NCI-H2107 (cell line): Measurements from ENCODE around the gene ROCK2.
"Not testable (repeated sequence)": the region's sequence is repeated elsewhere in the genome, so short reads cannot be mapped to it uniquely, and the experiment has no call there.

Experiments used
- DNase-seq: peaks from one replicate; lab custom pipeline; 2025; lab: John Stamatoyannopoulos, UW

Gene ROCK2

DNA sequence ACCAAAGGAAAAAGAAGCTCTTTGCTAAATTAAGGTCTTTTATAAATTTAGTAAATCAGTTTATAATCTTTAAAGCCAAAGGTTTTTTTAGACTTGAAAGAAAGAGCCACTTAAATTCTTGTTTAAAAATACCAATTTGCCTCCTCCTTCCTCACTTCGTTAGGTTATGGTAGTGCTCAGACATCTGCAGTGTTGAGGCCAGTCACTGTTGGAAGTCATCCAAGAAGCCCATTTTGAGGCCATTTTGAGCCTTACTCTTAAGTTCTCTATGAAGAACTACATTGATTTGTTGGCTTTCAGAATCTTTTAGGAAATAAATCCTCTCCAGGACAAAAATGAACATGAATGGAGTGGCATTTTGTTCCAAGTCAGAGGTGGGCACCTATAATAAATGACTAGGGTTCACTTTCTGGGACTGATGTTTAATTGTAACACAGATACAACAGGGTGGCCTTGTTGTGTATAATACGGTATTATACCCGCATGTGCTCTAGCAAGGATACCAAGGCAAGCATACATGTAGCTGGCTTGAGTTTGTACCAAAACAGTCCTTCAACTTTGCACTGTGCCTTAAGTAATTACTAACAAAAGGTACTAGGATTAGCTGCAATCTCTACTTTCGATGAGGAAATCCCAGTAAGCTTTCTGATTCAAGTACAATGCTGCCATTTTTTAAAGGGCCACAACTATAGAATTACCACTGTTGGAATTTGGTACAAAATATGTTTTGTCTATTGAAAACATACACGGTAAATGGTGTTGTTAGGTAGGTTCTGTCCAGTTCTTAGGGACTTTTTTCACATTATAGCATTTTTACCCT is 166.4 kb downstream of the ROCK2 start:
- peak; percentile 2 for DNase-seq

DNA sequence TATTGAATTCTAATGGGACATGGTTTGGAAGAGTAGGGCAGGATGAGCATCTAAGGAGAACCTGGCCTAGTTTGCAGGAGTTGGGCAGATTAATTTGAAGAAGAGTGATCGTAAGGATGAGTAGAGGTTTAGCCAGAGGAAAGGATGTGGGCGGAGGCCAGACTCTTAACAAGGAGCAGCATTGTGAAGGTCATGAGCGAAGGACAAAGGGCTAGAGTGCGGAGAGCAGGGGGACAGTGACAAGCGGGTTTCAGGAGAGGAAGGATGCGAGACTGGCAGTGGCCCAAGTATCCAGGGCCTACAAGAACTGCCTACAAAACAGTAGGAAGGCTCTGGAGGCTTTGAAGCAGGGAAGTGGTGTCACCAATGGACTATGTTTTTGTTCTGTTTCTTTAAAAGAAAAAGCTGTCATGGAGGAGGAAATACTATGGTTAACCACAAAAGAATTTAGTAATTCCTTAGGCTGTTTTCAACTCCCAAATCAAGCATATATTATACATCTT is 169.1 kb downstream of the ROCK2 start:
- DNase-seq: no peak

DNA sequence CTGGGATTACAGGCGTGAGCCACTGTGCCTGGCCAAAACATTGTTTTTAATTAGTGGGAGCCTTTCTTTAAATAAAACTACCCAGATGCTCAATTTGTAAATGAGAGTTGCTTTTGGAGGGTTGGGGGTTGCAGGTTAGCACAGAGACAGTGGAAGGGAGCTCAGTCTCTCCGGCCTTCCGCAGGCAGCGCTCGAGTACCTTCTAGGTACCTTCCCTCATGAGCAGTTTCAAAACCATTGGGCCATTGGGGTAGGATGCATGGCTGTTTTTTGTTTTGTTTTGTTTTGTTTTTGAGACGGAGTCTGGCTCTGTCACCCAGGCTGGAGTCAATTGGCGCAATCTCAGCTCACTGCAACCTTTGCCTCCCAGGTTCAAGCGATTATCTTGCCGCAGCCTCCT is 170.2 kb downstream of the ROCK2 start:
- DNase-seq: no peak

DNA sequence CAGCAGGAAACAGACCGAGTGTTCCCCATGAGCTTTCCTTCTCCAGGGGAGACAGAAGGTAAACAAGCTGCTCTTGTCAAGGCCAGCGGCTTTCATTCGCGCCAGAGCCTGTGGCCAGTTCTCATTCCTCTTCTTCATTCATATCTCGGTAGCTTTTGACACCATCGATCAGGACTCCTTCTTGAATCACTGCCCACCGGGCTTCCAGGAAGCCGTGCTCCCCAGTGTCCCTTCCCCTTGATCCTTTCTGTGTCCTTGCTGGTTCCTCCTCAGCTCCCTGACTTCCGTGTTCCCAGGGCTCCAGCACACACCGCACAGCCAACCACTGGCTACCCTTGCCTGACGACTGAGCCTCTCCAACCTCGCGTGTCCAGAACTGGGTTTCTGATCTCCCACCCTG is 175.1 kb downstream of the ROCK2 start:
- DNase-seq: no peak

DNA sequence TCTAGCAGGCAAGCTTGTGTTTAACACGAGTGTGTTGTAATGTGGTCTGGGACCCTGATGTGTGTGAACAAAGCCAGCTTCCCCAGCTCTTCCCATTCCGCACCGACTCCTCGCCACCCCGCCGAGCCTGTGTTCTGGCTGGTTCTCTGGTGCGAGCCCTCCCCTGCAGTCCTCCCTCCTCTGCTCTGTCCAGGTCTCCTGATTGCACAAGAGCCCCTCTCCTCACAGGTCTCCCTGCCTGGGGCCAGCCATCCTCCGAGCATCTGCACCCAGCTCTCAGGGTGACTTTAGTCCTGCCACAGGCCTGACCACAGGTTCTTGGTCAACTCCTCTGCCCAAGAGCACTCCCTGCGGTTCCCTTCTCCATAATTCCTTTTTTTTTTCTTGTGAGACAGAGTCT is 175.9 kb downstream of the ROCK2 start:
- no peak for DNase-seq

DNA sequence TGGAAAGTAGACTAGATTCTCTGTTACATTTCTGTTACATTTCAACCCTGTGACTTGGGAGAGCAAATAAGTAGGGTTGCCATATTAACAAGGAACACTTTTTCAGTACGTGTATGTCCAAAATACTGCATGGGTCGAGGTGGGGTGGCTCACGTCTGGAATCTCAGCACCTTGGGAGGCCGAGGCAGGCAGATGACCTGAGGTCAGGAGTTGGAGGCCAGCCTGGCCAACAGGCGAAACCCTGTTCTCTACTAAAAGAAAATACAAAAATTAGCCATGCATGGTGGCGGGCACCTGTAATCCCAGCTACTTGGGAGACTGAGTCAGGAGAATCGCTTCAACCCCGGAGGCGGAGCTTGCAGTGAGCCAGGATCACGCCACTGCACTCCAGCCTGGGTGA is 178.0 kb downstream of the ROCK2 start:
- no peak for DNase-seq

DNA sequence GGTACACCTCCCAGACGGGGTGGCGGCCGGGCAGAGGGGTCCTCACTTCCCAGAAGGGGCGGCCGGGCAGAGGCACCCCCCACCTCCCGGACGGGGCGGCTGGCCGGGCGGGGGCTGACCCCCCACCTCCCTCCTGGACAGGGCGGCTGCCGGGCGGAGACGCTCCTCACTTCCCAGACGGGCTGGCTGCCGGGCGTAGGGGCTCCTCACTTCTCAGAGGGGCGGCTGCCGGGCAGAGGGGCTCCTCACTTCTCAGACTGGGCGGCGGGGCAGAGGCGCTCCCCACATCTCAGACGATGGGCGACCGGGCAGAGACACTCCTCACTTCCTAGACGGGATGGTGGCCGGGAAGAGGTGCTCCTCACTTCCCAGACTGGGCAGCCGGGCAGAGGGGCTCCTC is 179.4 kb downstream of the ROCK2 start:
- DNase-seq: not testable (repeated sequence)

DNA sequence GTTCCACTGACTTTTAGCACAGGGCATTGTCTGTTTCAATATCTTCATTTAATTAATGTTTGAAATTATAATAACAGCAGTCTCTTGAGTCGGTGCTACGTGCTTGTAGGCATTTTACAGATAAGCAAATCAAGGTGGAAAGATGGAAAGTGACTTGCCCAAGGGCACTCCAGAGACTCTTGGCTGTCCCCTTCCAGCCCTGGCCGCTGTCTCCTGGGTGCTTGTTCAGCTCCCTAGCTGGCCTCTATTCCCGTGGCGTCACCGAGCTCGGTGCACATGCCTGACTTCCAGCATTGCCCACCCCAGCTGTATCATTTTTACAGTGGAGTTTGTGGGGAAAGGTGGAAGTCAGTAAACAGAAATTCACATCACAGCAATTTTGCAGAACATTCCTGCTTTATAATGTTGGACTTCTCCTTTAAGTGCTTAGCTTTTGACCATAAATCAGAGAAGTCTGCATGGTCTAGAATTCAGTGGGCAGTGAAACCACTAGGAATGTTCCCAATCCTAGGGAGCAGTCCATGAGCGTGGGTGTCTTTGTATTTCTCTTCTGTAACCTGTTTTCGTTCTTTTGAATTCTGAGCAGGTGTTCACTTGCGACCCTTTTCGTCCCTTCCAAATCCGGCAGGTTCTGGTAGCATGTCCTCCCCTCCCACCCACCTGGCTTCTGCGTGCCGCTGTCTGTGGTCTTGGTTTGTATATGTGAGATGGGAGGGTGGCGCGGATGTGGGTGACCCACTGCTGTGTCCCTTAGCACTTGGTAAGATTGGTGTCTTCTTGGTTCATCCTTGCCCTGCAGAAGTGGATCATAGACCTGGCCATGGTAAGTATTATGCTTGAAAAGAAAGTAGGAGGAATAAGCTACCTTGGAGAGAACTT is 180.8 kb downstream of the ROCK2 start:
- no peak for DNase-seq

DNA sequence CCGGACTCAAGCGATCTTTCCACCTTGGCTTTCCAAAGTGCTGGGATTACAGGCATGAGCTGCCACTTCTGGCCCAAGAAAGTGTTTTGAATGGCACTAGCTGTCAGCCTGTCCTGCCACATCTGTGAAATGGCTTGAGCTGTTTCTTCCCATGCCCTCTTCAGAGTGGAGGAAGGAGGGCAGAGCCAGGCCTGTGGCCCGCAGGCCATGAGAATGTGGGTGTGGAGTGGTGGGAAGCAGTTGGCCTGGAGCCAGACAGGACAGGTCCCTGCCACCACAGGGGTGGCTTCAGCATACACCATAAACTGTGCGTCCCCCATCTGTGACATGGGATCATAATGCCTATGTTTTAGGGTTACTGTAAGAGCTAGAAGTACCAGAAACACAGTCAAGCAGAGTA is 182.7 kb downstream of the ROCK2 start:
- no peak for DNase-seq

DNA sequence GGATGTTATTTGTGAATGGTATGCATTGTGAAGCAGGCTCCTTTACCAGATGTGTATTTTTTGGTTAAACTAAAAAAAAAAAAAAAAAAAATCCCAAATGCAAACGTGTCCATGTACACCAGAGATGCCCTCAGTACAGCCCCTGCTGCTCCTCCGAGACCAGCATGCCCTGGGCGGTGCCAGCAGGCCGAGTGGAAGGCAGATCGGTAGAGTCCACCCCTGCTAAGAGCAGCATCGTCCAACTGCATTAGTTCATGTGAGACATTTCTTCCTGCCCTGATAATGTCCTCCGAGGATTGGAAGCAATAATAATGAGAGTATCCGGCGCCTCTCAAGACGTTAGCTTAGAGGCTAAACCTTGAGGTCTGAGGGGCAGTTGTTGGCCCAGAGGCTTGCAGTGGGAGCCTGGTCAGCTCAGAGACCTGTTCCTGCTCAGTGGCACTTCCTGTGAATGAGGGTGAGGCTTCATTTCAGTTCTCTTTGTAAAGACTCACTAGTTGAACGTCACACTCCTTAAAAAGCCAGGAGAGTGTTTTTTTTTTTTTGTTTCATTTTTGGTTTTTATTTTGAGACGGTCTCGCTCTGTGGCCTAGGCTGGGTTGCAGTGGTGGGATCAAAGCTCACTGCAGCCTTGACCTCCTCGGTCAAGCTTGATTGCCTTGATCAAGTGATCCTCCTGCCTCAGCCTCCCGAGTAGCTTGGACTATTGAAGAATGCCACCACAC is 183.5 kb downstream of the ROCK2 start:
- DNase-seq: no peak

DNA sequence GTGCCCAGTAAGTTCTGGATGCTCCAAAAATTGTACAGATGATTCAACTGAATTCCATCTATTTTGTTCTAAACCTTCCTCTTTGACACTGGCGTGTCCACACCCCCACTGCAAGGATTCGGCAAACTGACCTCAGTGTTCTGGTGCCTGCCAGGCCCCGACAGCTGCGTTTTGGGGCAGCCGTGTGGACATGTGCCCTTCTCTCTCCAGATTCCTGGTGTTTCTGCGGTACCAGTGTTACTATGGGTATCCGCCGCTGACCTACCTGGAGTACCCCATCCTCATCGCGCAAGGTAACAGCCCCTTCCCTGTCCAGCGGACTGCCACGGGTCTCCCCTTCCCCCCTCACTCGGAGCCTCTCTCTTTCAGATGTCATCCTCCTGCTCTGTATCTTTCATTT is 184.2 kb downstream of the ROCK2 start:
- DNase-seq: no peak

DNA sequence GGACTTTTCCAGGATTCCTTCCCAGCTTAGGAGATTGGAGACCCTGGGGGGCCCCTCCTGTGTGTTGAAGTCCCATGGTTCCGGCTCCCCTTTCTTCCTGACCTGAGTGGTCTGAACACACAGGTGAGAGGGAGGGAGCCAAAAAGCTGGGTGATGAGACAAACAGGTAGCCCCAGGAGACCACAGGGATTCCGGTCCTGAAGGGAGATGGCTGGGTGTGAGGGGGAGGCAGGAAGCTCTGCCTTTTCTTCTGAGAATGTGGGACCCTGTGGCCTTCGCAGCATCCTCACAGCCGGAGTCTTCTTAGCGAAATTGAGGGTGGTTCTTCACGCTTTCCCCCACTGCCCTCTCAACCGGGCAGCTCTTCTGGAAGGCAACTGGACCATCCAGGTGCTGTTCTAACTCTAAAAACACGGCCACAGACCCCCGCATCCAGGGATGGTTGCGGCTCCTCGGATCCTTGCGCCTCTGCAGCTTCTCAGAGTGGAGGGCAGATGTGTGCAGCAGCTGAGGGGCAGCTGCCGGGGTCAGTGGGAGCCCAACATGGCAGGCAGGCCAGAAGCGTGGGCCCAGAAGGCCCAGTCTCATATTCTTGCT is 184.8 kb downstream of the ROCK2 start:
- DNase-seq: no peak

DNA sequence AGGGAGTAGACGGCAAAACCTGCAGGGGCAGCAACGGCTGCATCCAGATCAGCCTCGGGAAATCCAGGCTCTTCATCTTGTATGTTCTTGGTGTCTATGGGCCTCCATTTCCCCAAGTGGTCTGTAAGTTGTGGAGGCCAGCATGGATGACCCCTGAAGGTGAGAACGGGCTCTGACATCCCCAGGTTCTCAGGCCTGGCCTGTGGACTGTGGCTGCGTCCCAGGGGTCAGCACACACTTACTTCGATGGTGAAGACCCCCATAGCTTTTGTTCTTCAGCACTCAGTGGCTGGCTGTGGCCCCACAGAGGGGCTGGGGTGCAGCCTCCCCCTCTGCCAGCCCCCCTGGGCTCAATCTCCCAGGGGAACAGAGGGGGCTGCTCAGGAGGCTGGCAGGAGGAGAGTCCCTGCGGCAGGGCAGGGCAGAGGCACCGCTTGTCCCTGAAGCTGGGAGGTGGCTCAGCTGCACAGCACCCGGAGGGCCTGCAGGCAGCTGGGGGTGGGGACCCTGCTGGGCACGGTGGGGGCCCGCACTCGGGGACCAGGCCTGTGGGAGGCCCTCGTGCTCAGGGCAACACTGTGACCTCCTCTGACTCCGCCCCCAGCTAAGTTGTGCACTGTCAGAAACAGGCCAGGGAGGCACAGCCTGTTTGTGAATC is 185.4 kb downstream of the ROCK2 start:
- no peak for DNase-seq

DNA sequence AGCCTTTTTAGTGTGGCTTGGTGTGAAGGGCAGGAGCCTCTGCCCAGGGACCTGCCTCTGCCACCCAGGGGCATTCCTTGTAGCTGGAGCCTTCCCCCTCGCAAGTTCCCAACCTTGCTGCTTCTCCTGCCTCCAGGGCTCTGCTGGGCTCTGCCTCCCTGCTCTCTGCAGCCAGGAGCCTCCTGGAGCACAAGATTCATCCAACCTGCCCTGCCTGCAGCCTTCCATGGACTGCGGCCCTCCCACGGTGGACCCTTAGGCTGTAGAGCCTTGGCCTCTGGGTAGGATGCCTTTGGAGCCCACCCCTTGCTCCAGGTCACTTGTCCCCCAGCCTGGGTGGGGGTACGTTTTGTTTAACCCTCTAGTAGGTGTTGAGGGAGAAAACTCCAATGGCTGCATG is 186.7 kb downstream of the ROCK2 start:
- no peak for DNase-seq

DNA sequence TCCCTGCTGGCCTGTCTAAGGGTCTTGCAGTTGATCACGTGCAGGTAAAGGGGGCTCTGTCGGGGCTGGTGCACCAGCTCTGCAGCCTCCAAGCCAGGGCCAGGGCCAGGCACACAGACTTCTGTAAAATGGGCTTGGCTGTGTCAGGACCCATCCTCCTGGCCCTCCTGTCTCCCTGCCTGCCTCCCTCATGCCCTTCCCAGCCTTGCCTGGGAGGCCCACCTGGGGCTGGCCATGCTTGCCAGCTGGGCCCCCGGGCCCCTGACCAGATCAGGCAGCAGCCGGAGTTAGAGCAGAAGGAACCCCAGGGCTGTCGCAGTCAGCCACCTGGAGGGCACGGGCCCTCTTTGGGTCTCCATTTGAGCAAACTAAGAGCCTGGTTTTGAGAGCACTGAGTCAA is 187.1 kb downstream of the ROCK2 start:
- DNase-seq: no peak

DNA sequence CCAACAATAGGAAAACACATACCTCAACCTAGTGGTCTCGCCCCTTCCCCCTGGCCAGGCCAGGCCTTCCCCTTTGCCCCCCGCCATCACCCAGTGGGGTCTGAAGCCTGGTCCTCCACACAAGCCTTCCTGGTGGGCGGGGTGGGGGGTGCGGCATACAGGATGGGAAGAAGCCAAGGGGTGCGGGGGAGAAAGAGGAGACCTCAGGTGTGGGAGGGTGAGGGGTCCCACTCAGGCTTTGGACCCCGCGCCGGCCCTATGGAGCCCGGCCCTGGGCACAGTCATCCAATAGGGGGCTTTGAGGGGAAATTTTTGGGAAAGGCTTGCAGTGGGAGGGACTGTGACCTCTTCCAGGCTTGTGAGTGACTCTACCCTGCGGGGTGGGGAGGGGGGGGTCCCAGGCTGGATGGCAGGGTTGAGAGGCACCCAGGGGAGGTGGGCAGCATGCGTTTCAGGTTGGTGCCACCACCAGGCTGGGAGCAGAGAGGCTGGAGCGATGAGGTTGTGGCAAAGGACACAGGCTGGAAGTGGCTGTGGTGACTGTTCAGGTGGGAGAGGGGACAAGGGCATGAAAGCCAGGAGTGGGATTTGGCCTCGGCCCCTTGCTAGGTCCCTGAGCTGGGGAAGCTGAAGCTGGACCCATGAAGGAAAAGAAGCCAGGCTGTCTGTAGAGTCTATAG is 187.9 kb downstream of the ROCK2 start:
- DNase-seq: no peak

DNA sequence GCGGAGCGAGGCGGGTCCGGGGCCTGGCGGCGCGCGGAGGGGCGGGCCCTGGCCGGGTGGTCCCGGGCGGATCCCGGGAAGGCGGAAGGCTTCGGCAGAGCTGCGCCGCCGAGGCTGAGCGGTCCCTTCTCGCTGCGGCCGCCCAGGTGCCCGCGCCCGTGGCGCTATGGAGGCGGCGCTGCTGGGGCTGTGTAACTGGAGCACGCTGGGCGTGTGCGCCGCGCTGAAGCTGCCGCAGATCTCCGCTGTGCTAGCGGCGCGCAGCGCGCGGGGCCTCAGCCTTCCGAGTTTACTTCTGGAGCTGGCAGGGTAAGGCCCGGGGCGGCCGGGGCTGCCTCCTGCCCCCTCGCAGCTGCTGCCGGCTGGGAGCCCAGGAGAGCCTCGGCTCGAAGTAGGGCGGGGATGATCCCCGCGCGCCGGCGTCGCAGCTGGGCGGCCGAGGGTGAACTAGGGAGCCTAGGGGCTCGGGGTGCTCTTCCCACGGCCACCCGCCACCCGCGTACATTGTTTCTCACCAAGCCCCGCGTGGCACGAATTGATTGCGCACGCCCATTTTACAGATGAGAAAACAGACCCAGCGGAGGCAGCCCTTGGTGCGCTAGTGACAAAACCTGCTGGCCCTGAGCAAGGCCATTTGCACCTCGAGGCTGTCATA is 188.9 kb downstream of the ROCK2 start, which contains the start of gene SLC66A3:
SLC66A3 (plus strand) TSS at position 87 of the 655 bp plus-strand sequence; CDS start at position 167, 80 bp downstream.
- DNase-seq: peak; percentile 87

DNA sequence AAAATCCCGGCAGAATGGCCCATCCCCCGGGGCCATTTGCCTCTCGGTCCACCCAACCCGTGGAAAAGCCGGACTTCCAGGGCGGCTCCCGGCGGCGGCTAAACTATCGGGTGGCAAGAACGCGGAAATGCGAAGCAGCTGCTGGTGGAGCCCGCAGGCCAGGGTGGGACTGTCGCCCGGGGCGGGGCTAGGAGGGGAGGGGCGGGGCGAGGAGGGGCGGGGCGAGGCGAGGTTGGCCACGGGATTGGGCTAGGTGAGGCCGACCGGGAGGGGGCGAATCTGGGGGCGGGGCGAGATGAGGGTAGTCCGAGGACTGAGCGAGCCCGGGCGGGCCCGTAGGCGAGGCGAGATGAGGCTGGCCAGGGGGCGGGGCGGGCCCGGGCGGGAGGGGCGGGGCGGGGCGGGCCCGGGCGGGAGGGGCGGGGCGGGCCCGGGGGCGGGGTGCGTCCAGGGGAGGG is 189.5 kb downstream of the ROCK2 start:
- peak; percentile 90 for DNase-seq

DNA sequence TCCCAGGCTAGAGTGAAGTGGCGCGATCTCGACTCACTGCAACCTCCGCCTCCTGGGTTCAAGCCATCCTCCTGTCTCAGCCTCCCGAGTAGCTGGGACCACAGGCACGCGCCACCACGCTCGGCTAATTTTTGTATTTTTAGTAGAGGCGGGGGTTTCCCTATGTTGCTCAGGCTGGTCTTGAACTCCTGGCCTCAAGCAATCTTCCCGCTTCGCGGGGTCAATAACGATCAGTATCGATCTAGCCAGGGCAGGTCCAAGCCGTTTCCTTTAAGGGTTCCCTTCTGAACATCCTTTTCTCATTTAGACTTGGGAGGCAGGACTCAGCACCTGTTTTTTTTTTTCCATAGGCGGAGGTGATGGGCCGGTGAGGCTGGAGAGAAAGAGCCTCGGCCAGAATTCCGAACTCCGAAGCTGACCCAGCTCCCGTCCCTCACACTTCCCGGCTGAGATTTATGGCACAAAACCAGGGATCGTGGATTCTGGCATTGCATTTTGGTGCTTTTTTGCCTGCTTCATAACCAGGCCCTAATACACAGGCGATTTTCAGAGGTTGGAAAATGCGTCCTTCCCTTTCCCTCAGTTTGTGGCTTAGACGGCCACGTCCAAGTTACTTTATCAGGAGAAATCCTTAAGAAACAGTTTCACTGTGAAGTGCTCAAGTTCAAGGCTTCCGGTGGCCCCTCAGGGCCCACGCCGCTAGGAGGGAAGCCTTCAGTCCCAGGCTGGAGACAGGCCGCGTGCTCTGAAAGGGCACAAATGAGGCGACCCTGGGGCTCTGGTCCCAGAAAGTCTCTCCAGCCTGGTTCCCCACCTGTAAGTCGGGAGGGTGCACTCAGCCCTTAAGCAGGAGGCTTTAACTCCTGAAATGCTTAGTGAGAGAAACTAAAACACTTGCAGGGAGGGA is 190.2 kb downstream of the ROCK2 start:
- no peak for DNase-seq
